Stimulated activated CD8-positive, alpha-beta memory T cell treated with anti-CD3 and anti-CD28 coated beads, Interleukin-2, amount 100 ng/mL, for 48 hours (primary cell): ENCODE measurements around the gene SRRM4.
"Not testable (repeated sequence)": the region's sequence is repeated elsewhere in the genome, so short reads cannot be mapped to it uniquely, and the experiment has no call there.

Experiments used
- DNase-seq, 2 donors: peaks; one replicate each; pipeline ENCODE4 v3.0.0-alpha.2; 2020; ENCODE audit warnings: low read depth in 2 of 2

SRRM4 gene

DNA sequence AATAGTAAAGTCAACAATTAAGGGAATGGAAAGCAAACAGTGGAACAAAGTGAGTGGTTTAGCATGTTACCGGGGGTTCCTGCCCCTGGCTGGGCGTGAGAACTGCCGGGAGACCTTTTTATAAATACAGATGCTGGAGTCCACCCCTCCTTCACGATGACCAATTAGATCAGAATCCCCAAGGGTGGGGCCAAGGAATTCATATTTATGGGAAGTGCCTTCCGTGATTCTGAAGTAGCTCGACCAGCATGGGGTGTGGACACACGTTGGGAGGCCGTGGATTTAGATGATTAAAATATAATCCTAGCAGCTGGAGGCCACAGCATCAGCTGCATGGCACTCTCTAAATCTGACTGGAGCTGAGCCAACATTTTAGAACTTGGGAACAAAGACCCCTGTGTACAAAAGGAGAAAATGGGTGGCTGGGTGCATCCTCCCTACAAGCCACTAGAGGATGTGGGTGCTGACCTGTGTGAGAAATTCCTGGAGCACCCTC lies 87.9 kb downstream of the SRRM4 start:
- DNase-seq: no peak

DNA sequence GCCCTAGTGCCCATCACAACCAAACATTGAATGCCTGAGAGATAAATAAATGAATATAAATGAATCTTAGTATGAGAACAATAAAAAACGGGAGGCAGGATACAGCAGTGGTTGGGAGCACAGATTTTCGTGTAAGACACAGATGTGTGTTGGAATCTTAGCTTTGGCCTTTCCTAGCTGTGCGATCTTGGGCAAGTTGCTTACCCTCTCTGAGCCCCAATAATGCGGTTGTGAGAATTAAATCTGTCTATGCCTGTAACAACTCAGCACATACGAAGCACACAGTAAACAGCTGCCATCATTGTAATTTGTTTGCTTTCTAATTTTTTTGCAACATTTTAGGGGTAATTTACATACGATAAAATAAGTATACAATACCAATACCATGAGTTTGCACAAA lies 89.8 kb downstream of the SRRM4 start:
- DNase-seq: no peak

DNA sequence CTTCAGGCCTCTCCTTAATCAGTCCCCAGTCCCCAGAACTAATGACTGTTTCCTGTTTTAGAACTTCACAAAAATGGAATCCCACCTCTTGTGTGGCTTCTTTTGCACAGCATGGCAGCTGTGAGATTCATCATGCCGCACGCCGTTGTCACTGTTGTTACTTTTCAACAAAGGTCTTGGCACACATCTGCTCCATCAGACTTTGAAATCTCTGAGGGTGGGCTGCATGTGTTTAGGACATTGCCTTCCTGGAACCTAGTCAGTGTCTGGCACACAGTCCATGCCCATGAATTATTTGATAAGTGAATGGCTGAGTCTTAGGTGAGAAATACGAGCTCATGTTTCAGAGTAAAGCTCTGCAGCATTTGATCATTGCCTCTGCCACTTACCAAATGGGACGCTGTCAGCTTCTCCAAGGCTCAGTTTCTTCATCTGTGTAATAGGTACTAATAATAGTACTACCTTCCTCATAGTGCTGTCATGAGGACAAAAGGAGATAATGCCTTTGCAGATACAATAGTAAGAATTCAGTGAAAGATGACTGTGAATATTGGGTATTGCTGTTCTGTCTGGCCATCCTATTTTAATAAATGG lies 90.4 kb downstream of the SRRM4 start:
- DNase-seq: no peak

DNA sequence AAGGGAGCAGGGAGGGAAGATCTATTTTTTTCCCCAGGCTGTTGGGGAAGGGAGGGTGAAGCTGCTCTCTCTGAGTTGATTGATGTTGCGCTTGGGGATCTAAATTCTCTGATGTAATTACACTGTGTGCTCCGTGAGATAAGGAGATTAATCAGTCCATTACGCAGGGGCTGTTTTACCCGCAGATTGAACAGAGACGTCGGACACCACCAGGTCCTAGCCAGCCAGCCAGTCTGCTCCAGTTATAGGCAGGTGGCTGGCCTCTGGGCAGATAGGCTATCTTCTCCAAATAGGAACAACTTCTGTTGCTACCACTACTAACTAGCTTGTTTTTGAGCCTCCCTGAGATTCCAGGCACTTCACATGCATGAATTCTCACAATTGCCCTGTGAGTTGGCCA lies 91.1 kb downstream of the SRRM4 start:
- DNase-seq: no peak

DNA sequence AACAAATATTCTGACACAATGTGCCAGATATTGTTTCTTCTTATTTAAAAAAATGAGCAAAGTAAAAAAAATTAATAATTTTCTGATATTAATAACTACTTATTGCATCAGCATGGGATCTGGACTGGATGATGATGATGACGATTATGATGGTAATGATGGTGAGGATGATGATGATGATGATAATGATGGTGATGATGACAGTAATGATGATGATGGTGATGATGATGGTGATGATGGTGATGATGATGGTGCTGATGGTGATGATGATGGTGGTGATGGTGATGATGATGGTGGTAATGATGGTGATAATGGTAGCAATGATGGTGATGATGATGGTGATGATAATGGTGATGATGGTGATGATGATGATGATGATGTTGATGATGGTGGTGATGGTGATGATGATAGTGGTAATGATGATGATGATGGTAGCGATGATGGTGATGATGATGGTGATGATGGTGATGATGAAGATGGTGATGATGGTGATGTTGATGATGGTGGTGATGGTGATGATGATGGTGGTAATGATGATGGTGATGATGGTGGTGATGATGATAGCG lies 94.0 kb downstream of the SRRM4 start:
- DNase-seq: no peak

DNA sequence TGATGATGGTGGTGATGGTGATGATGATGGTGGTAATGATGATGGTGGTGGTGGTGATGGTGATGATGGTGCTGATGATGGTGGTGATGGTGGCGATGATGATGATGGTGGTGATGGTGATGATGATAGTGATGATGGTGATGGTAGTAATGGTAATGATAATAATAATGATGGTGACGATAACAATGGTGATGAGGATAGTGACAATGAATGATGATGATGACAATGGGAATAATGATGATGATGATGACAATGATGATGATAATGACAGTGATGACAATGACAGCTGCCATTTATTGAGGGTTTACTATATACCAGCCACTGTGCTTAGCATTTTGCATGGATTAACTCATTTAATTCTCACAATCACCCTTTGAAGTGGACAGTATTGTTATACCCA lies 94.6 kb downstream of the SRRM4 start:
- DNase-seq: no peak

DNA sequence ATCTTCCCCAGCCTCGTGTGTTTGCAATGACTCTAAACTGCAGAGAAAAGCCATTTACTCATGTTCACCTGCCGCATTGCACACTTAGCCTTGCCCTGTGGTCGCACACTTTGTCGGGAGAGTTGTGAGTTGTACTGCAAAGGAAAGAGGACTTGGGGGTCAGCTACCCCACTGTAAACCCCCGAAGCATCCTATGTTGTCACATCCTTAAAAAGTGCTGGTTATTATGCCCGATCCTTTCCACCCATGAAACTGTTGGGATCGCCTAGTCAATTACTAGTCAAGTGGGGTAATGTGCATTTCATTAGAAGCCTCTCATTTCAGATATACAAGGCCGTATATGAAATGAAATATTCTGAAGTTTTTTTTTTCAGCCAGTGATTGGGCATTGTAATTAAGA lies 98.2 kb downstream of the SRRM4 start:
- DNase-seq: no peak

DNA sequence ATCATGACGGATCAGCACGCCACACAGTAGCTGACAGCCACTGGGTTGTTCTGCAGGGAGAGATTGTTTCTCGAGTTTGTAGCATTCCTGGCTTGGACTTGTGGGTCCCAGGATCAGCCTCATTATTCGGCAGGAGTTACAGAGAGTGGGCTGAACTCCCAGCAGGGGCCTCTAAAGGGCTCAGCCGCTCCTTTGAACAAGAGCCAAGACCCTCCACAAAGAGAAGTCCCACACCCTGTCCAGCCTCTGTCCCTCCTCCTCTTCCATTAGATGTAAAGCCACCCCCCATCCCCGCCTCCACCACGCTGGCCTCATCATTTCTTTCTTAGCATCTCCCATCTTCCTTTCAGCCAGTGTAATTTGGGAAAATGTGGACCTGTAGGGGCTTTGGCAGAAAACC lies 100.7 kb downstream of the SRRM4 start:
- no peak for DNase-seq

DNA sequence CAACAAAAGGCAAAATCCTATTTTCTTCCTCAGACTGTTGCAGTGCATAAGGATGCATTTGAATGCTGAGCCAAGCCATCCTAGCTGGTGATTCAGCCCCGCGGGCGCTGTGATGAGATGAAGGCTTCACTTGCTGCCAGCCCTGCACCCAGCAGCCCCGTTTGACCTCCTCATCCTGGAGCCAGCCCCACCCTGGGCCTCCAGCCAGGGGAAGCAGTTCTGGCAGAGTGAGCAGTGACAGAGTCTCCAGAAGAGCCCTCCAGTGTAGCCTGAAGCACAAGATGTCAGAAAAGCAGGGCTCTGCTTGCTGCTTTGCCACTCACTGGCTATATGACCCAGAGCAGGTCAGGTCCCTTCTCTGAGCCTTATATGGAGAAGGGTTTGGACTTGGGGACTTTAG lies 101.2 kb downstream of the SRRM4 start:
- DNase-seq: no peak

DNA sequence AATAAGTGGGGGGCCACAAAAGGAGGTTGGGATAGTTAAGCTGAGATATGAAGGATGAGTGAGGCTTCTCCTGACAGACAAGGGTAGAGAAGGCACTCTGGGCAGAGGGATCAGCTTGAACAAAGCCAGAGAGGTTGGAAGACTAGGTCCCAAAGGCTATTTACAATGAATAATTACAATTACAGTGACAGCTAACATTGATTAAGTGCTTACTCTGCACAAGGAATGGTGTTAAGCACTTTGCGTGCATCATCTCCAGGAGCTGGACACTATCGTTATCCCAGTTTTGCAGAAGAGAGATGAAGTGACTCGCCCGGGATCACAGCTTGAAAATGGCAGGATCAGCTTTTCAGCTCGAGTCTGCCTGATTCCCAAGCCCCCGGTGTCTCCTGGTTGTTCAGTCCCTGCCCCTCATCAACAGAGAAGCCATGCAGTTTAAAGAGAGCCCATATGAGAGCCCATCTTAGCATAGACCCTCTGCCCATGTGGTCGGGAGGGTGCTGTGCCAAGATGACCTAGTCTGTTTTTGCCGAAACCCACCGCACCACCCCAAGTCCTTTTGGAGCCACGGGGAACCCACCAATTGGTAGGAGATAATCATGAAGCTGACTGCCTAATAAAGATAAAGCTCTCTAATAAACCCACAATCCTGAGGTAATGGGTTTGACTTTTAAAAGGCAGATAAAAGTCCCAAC lies 107.5 kb downstream of the SRRM4 start:
- DNase-seq: no peak

DNA sequence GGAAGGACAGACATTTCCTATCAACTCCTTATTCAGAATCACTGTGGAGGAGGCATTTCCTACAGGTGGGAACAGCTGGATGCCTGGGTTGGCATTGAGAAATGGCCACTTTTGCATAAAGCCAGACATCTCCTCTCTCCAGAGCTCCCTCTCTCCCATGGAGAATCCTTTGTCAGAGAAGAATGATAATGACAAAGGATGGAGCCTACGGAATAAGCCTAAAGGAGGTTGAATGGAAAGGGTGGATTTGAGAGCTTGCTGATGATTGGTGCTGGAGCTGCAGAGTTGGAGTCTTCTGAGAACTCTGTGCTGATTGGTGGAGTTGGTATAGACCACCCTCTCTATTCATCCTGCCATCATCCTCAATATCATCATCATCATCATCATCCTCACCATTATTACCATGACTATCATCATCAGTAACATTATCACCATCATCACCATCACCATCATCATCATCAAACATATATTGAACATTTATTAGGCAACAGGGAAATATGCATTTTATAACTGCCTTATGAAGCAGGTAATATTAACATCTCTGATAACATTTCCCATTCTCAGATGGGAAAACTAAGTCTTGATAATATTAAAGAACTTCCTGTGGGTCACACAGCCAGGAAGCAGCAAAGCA lies 108.2 kb downstream of the SRRM4 start:
- DNase-seq: no peak

DNA sequence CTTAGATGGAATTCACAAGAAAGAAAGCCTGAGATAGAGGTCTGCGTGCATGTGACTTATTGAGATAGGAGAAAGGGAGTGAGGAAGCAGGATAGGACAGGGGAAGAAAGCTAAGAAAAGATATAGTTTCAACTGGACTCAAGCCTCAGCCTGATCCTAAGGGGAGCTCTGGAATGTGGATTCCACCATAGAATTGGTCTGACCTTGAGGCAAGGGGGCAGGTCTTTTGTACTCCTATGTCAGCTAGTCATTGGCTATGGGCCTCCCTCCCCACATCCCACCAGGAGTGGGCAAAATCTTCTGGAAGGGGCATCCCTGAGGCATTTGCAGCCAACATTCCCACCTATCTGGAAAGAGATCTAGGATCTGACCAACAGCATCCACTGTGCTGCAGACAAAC lies 108.9 kb downstream of the SRRM4 start:
- DNase-seq: no peak

DNA sequence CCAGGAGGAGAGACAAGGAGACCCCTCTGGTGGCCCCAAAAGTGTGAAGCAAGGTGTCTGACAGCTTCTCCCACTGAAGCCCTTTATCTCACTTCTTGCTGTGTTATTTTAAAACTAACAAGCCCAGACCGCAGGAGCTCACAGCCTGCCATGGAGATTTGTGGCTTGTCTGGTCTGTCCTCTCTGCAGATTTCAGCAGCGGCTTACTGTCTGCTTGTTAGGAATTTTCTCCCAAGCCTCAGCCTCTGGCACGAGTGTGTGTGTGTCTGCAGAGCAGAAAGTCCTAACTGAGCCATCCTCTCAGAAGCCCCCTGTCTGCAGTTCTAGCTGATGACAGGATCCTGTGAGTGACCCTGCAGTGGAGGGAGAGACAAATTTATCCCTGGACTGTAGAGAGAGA lies 109.5 kb downstream of the SRRM4 start:
- DNase-seq: no peak

DNA sequence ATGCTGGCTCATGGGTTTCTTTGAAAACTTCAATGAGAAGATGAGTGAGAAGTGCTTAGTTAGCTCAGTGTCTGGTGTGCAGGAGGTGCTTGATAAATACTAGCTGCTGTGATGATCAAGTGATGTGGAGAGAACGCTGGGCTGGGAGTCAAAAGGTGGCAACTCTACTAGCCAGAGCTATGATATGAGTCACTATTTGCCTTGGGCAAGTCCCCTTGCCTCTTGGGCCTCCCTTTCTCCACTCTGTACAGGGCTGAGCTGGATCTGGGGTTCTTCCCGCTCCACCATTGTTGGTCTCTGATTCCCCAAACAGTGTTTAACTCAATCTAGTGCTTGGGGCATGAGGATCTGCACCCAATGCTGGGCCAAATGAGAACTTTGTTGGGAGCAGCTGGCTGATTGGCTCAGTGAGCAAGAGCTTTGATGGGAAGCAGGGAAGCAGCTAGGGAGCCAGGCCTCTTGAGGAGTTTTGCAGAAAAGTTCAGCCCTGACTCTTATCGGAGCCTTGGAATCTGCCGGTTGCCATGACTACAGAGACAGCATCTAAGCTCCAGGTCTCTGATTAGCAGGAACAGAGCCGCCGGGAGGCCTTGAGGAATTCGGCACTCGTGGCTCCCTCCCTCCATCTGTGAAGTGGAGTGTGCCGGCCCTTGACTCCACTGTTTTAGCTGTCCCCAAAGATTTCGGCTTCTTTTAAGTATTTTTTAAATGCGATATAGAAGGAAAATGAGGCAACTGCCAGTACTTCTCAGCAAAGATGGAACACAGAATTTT lies 115.3 kb downstream of the SRRM4 start:
- DNase-seq: no peak

DNA sequence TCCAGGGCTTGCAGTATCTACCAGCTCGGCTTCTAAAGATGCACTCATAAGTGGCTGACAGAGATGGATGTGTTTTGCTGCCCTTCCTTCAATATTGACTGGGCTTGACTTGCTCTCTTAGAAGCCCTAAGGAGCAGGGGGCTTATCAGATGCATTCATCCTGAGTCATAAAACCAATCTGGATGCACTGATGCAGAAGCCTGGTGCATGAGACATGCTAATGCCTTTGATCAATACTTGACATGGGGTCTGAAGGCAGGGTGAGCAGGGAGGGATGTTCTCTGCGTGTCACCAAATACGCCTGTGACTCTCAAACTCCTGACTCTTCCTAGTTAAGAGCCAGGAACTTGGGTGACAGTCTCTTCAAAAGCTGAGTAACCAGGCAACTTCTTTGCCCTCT lies 119.6 kb downstream of the SRRM4 start:
- no peak for DNase-seq

DNA sequence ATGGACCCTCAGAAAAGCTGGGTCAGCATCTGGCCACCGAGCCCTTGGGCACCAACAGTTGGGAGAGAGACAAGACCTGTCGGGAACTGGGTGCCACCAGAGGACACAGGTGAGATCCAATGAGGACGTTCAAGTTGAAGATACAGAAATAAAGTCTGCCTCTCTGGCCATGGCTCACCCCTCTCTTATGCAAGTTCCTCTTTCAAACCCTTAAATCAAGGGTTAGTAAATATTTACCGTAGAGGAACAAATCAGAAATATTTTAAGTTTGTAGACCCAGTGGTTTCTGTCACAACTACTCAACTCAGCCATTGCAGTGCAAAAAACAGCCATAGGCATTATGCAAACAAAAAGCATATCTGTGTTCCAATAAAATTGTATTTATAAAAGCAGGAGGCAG lies 120.9 kb downstream of the SRRM4 start:
- DNase-seq: no peak

DNA sequence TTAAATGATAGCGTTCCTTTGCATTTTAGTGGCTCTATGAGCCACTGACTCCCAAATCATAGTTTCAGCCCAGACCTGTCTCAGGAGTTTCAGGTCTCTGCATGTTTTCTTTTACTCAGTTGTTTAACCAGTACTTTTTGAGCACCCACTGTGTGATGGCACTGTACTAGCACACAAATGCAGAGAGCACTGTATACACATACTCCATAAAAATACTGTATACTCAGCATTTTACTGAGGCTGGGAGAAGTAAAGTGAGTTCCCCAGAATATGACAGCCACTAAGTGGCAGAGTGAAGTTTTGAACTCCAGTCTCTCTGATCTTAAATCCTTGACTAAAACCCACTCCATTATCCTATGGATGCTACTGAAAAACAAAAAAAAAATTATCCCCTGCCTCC lies 121.4 kb downstream of the SRRM4 start:
- no peak for DNase-seq

DNA sequence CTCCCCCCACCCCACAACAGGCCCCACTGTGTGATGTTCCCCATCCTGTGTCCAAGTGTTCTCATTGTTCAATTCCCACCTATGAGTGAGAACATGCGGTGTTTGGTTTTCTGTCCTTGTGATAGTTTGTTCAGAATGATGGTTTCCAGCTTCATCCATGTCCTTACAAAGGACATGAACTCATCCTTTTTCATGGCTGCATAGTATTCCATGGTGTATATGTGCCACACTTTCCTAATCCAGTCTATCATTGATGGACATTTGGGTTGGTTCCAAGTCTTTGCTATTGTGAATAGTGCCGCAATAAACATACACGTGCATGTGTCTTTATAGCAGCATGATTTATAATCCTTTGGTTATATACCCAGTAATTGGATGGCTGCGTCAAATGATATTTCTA lies 123.6 kb downstream of the SRRM4 start:
- not testable (repeated sequence) for DNase-seq

DNA sequence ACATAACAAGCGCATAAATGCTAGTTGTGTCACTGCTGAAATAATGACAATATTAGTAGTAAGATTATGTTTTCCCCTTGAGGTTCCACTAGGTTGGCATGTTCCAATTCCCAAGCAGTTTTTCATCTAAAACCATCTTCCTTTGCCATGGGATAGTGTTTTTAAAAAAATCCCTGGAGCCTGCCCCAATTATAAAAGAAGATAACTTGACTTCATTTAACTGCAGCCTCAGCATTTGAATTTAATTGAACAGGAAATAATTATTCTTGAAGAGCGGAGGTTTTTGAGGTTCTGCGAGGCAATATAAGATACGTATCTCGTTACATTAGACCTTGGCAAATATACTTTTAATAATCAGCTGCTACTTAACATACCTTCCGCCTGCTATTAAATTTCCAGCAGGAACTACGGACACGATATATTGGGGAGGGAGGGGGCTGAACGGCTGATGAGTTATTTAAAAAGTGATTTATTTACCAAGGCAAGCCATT lies 132.2 kb downstream of the SRRM4 start:
- DNase-seq: no peak

DNA sequence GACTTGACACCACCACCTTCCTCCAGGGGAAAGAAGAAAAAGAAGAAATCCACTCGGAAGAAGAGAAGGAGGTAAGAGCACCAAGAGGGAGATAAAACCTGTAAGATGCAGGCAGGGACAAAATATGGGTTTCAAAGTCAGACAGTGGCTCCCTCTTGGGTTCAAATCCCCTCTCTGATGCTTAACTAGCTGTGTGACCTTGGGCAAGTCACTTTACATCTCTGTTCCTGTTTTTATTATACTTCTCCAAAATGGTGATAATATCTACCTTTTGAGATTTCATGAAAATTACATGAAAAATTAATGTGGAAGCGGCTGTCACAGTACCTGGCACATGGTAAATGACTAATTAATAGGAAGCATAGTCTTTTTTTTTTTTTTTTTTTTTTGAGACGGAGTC lies 133.0 kb downstream of the SRRM4 start:
- DNase-seq: no peak

DNA sequence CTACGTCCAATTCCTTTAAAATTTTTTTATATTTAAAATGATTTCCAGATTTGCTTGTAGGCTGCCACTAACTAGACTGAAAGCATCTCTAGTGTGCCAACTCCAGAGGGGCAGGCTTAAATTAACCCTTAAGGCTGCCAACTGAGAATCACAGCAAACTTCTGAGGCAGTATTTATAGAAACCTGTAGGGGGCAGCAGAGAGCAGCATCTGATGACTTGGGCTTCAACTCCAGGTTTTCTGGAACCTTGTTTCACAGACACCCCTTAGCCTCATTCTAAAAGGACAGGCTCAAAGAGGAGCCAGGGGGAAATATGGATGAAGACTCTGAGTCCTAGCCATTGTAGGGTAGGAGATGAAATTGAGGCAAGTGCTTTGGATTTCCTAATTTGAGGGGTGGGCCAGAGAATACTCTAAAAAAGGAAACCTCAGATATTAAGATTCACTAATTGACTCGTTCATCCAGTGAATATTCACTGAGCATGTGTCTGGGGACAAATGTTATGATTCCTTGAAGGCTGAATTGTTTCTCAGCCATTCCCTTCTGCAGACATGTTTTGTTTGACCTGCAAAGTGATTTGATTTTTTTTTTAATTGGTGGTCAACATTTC lies 134.1 kb downstream of the SRRM4 start:
- no peak for DNase-seq

DNA sequence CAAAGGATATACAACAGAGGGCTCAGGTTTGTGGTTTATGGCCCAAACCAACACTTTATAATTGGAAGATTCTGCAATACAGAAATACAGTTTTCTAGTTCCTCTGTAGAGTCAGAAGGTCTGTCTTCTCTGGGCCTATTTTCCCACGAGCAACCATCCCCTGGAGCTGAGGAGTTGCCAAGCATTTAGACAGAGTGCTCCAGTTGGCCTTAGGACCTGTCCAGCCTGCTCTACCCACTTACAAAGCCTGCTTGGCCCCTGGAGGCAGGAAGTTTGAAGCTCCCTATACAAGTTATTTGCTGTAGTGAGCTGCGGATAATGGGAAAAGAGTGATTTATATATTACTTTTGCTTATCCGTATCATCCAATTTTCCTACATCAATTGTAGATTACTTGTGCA lies 136.6 kb downstream of the SRRM4 start:
- no peak for DNase-seq
